ENCODE measurements around the gene MAP1LC3C.
"Not testable (repeated sequence)": the region's sequence is repeated elsewhere in the genome, so short reads cannot be mapped to it uniquely, and the experiment has no call there.

MAP1LC3C gene

DNA sequence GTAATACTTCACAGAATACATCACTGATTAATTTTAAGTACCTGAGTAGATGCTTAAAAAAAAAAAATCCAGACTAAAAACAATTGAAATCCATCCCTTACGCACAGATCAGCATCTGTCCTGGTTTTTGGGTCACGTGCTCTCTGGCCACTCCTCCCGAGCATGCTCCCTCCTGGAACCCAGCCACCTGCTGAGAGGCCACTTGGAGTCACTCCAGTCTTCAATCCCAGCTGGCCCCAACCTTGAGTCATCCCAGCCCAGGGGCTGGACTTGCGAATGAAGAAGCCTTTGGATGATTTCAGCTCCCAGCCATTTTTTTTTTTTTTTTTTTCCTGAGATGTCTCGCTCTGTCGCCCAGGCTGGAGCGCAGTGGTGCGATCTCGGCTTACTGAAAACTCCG is 8.9 kb downstream of the MAP1LC3C start:
- H3K27ac ChIP-seq (ENCODE audit: low read length), result no peak overlapping the region
- H3K4me1 ChIP-seq (ENCODE audit: insufficient read depth, low read length), result no peaks in the 10 kb centered on the region
- H3K9me3 ChIP-seq (ENCODE audit: insufficient read depth, low read depth, low read length), result no peaks in the 10 kb centered on the region
- H3K4me3 ChIP-seq (ENCODE audit: low read length), result no peak overlapping the region
- H3K36me3 ChIP-seq (ENCODE audit: insufficient read depth, low read depth, low read length), result no peaks in the 10 kb centered on the region
- H3K9ac ChIP-seq (ENCODE audit: low read depth, low read length), result no peak overlapping the region
- H3K27me3 ChIP-seq (ENCODE audit: insufficient read depth, low read length), result no peaks in the 10 kb centered on the region

DNA sequence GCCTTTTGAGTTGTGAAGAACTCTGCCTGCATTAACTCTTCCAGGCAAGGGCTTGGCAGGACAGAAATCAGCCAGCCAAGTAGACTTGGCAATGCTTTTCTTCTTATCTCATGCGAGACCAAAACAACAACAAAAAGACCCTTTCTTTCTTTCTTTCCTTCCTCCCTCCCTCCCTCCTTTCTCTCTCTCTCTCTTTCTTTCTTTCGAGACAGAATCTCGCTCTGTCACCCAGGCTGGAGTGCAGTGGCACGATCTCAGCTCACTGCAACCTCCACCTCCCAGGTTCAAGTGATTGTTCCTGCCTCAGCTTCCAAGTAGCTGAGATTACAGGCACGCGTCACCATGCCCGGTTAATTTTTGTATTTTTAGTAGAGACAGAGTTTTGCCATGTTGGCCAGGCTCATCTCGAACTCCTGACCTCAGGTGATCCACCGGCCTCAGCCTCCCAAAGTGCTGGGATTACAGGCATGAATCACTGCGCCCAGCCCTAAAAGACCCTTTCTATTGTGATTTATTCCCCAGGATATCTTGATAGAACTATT is 10.4 kb downstream of the MAP1LC3C start:
- H3K9ac ChIP-seq (ENCODE audit: low read depth, low read length); H3K27ac ChIP-seq (ENCODE audit: low read length); H3K4me3 ChIP-seq (ENCODE audit: low read length); H3K9me3 ChIP-seq (ENCODE audit: insufficient read depth, low read depth, low read length); H3K36me3 ChIP-seq (ENCODE audit: insufficient read depth, low read depth, low read length); H3K27me3 ChIP-seq (ENCODE audit: insufficient read depth, low read length); H3K4me1 ChIP-seq (ENCODE audit: insufficient read depth, low read length): not testable (repeated sequence)

DNA sequence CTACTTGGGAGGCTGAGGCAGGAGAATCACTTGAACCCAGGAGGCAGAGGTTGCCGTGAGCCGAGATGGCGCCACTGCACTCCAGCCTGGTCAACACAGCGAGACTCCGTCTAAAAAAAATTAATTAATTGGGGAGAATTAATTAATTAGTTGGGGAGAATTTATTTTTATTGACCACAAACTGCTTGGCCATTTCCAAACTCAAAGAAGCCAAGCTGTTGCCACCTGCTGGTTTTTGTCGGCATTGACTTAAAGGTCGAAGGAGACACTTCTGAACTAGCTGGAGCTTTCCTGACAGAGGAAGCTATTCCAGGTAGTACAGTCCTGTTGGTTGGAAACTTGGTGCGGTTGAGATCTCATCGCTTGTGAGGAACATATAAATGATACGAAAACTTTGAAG is 13.1 kb downstream of the MAP1LC3C start:
- H3K9ac ChIP-seq (ENCODE audit: low read depth, low read length), result no peak overlapping the region
- no peak overlapping the region for H3K4me3 ChIP-seq (ENCODE audit: low read length)
- H3K9me3 ChIP-seq (ENCODE audit: insufficient read depth, low read depth, low read length), result no peaks in the 10 kb centered on the region
- no peaks in the 10 kb centered on the region for H3K27me3 ChIP-seq (ENCODE audit: insufficient read depth, low read length)
- no peak overlapping the region for H3K27ac ChIP-seq (ENCODE audit: low read length)
- no peaks in the 10 kb centered on the region for H3K4me1 ChIP-seq (ENCODE audit: insufficient read depth, low read length)
- no peaks in the 10 kb centered on the region for H3K36me3 ChIP-seq (ENCODE audit: insufficient read depth, low read depth, low read length)

DNA sequence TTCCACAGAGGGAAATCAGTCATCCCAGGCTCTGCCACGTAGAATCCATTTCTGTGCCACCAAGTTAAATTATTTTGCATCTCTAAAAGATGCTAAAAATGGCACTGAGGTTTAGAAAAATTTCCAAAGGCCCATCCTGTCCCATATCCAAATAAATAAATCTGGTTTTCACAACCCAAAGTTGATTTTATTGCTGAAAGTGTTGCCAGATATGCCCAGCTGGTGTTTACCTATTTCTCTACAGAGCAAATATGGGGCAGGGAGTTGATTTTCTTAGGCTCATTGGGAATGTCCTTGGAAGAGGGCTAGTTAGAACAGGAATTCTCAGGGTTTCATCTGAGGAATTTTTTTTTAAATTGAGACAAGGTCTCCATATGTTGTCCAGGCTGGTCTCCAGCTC is 19.0 kb downstream of the MAP1LC3C start:
- Histone ChIP-seq H3K9ac (ENCODE audit: low read depth, low read length) (no peak overlapping the region), H3K9me3 (ENCODE audit: insufficient read depth, low read depth, low read length) (no peaks in the 10 kb centered on the region), H3K36me3 (ENCODE audit: insufficient read depth, low read depth, low read length) (no peaks in the 10 kb centered on the region), H3K27ac (ENCODE audit: low read length) (no peak overlapping the region), H3K4me1 (ENCODE audit: insufficient read depth, low read length) (no peaks in the 10 kb centered on the region), H3K27me3 (ENCODE audit: insufficient read depth, low read length) (no peaks in the 10 kb centered on the region), H3K4me3 (ENCODE audit: low read length) (no peak overlapping the region)

DNA sequence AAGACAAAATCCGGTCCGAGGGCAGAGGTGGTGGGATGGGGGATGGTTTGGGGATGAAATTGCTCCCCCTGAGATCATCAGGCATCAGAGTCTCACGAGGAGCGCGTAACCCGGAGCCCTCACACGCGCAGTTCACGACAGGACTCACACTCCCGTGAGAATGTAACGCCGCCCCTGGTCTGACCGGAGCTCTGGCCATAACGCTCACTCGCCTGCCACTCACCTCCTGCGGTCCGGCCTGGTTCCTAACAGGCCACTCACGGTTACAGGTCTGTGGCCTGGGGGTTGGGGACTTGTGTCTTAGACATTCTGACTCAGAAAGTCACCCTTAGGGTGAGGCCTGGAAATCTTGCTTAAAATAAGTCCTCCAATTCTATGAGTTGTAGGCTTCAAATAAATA is 19.8 kb downstream of the MAP1LC3C start:
- H3K9ac ChIP-seq (ENCODE audit: low read depth, low read length), result no peak overlapping the region
- H3K4me3 ChIP-seq (ENCODE audit: low read length), result no peak overlapping the region
- H3K4me1 ChIP-seq (ENCODE audit: insufficient read depth, low read length), result no peaks in the 10 kb centered on the region
- H3K27me3 ChIP-seq (ENCODE audit: insufficient read depth, low read length), result no peaks in the 10 kb centered on the region
- H3K9me3 ChIP-seq (ENCODE audit: insufficient read depth, low read depth, low read length), result no peaks in the 10 kb centered on the region
- no peak overlapping the region for H3K27ac ChIP-seq (ENCODE audit: low read length)
- H3K36me3 ChIP-seq (ENCODE audit: insufficient read depth, low read depth, low read length), result no peaks in the 10 kb centered on the region

DNA sequence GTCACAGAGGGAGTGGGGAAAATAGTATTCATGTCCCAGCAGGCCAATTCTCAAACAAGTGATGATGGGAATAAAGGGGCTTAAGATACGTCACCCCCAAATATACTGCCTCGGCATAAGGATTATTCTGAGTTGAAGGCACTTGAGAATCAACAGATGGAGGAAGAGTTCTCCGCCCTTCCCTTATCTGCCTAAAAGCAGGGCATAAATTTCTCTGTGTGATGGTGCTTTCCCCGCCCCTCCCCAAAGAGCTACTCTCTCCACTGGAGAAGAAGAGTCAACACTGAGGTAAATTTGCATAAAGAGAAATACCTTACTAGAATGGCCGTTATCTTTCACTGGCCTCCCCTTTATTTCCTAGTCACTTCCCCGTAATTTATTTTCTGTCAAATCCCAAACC is 22.7 kb downstream of the MAP1LC3C start:
- Histone ChIP-seq H3K9ac (ENCODE audit: low read depth, low read length) (no peak overlapping the region), H3K9me3 (ENCODE audit: insufficient read depth, low read depth, low read length) (no peaks in the 10 kb centered on the region), H3K36me3 (ENCODE audit: insufficient read depth, low read depth, low read length) (no peaks in the 10 kb centered on the region), H3K4me1 (ENCODE audit: insufficient read depth, low read length) (peaks cover 7% of the 10 kb centered on the region; the same call in 1 of the 2 replicates), H3K27ac (ENCODE audit: low read length) (no peak overlapping the region), H3K4me3 (ENCODE audit: low read length) (no peak overlapping the region), H3K27me3 (ENCODE audit: insufficient read depth, low read length) (no peaks in the 10 kb centered on the region)

DNA sequence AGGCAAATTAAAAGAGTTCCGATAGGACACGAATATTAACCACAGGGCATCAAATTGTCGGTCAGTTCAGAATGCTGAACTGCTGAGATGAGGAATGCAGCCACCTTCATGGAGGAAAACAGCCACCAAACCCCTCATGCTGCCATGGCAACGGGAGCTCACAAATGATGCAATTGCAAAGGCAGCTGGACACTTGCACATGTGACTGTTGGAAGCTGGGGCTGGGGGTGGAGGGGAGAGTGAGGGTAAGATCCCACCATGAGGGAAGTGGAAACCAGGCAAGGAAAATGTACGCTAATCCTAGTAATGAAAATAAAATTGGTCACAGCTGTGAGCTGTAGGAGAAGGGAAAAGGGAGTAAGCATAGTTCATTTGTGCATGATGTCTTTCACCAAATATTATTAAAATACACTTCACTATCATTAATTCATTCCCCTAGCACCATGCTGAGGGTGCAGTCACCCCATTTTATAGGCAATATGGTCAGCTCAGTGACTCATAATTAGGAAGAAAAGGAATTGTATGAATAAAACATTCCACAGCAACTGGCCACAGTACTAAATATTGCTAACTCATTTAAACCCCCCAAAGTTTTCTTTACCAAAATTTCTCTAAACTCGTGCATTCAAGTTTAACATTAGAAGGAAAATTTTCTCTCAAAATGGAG is 26.1 kb downstream of the MAP1LC3C start:
- Histone ChIP-seq H3K9me3 (ENCODE audit: insufficient read depth, low read depth, low read length) (no peaks in the 10 kb centered on the region), H3K4me1 (ENCODE audit: insufficient read depth, low read length) (peaks cover 7% of the 10 kb centered on the region; the same call in 1 of the 2 replicates), H3K27ac (ENCODE audit: low read length) (no peak overlapping the region), H3K4me3 (ENCODE audit: low read length) (no peak overlapping the region), H3K9ac (ENCODE audit: low read depth, low read length) (peak overlapping the region; percentile 3; the same call in 1 of the 2 replicates), H3K27me3 (ENCODE audit: insufficient read depth, low read length) (no peaks in the 10 kb centered on the region), H3K36me3 (ENCODE audit: insufficient read depth, low read depth, low read length) (no peaks in the 10 kb centered on the region)

DNA sequence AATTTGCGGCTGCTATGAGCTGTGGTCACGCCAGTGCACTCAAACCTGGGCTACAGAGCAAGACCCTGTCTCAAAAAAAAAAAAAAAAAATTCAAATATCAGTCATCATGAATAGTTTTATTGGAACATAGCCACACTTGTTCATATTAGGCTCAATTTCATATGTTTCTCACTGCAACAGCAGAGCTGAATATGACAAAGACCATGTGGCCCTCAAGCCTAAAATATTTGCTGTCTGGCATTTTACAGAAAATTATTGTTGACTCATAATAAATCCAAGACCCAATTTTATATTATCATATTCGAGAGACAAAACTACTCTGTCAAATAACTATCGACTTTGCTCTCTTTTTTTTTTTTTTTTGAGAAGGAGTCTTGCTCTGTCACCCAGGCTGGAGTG is 30.3 kb downstream of the MAP1LC3C start:
- no peak overlapping the region for H3K27ac ChIP-seq (ENCODE audit: low read length)
- no peaks in the 10 kb centered on the region for H3K9me3 ChIP-seq (ENCODE audit: insufficient read depth, low read depth, low read length)
- H3K4me1 ChIP-seq (ENCODE audit: insufficient read depth, low read length), result peaks cover 7% of the 10 kb centered on the region; the same call in 1 of the 2 replicates
- H3K4me3 ChIP-seq (ENCODE audit: low read length), result no peak overlapping the region
- no peaks in the 10 kb centered on the region for H3K36me3 ChIP-seq (ENCODE audit: insufficient read depth, low read depth, low read length)
- no peak overlapping the region for H3K9ac ChIP-seq (ENCODE audit: low read depth, low read length)
- no peaks in the 10 kb centered on the region for H3K27me3 ChIP-seq (ENCODE audit: insufficient read depth, low read length)

DNA sequence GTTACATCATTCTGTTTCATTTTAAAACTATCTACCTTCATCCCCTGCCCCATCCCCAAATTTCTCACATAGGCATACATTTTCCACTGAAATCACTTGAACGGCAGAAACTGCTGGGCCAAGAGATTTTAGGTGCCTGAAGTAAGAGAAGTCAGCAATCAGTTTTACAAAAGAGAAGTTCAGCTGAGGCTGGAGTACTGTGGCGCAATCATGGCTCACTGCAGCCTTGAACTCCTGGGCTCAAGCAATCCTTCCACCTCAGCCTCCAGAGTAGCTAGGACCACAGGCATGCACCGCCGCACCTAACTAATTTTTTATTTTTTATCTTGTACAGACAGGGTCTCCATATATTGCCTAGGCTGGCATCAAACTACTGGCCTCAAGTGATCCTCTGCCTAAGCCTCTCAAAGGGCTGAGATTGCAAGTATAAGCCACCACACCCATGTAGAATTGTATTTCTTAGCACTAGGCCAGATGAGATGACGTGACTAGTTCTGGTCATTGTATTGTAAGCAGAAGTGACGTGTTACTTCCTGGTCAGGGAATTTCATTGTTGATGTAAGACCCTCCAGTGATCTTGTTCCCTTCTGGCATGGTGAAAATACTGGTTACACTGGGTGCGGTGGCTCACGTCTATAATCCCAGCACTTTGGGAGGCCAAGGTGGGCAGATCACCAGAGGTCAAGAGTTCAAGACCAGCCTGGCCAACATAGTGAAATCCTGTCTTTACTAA is 34.2 kb downstream of the MAP1LC3C start:
- H3K36me3 ChIP-seq (ENCODE audit: insufficient read depth, low read depth, low read length), result no peaks in the 10 kb centered on the region

DNA sequence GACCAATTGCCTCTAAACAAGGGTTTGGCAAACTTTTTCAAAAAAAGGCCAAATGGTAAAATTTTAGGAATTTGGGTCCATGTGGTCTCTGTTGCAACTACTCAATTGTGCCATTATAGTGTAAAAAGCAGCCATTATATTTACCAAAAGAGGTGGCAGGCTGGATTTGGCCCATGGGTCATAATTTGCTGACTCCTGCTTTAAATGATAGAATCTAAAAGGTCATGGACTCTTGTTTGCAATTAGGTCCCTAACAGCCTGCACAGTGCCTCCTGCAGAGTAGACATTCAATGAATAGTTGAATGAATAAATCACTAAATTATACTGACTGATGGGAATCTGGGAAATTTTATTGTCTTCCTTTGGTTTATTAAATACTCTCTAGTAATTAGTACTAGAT is 35.2 kb downstream of the MAP1LC3C start:
- H3K36me3 ChIP-seq (ENCODE audit: insufficient read depth, low read depth, low read length), result no peaks in the 10 kb centered on the region
- no peak overlapping the region for H3K9ac ChIP-seq (ENCODE audit: low read depth, low read length)
- H3K4me3 ChIP-seq (ENCODE audit: low read length), result no peak overlapping the region
- H3K27ac ChIP-seq (ENCODE audit: low read length), result no peak overlapping the region
- H3K27me3 ChIP-seq (ENCODE audit: insufficient read depth, low read length), result no peaks in the 10 kb centered on the region
- H3K4me1 ChIP-seq (ENCODE audit: insufficient read depth, low read length), result no peaks in the 10 kb centered on the region
- H3K9me3 ChIP-seq (ENCODE audit: insufficient read depth, low read depth, low read length), result no peaks in the 10 kb centered on the region

More for the DNA sequence above, 34.2 kb downstream of the MAP1LC3C start:
- no peaks in the 10 kb centered on the region for H3K9me3 ChIP-seq (ENCODE audit: insufficient read depth, low read depth, low read length)
- no peaks in the 10 kb centered on the region for H3K4me1 ChIP-seq (ENCODE audit: insufficient read depth, low read length)
- no peak overlapping the region for H3K27ac ChIP-seq (ENCODE audit: low read length)
- H3K27me3 ChIP-seq (ENCODE audit: insufficient read depth, low read length), result no peaks in the 10 kb centered on the region
- H3K4me3 ChIP-seq (ENCODE audit: low read length), result no peak overlapping the region
- no peak overlapping the region for H3K9ac ChIP-seq (ENCODE audit: low read depth, low read length)

DNA sequence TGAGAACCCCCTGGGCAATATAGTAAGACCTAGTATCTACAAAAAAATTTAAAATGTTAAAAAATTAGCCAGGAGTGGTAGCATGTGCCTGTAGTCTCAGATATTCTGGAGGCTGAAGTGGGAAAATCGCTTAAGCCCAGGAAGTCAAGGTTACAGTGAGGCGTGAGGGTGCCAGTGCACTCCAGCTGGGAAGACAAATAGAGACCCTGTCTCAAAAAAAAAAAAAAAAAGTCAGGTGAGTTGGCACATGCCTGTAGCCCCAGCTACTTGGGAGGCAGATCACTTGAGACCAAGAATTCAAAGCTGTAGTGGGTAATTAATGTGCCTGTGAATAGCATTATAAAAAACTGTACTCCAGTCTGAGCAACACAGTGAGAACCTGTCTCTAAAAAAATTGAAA is 36.7 kb downstream of the MAP1LC3C start:
- Histone ChIP-seq H3K4me1 (ENCODE audit: insufficient read depth, low read length) (no peaks in the 10 kb centered on the region), H3K27ac (ENCODE audit: low read length) (no peak overlapping the region), H3K36me3 (ENCODE audit: insufficient read depth, low read depth, low read length) (no peaks in the 10 kb centered on the region), H3K9ac (ENCODE audit: low read depth, low read length) (no peak overlapping the region), H3K9me3 (ENCODE audit: insufficient read depth, low read depth, low read length) (no peaks in the 10 kb centered on the region), H3K27me3 (ENCODE audit: insufficient read depth, low read length) (no peaks in the 10 kb centered on the region), H3K4me3 (ENCODE audit: low read length) (no peak overlapping the region)
